NT2/D1 (cell line): ENCODE results near the gene MIA2.
"Not testable (repeated sequence)": the region's sequence is repeated elsewhere in the genome, so short reads cannot be mapped to it uniquely, and the experiment has no call there.

Experiments
- DNase-seq: peaks from one replicate; pipeline ENCODE4 v3.0.0-alpha.2; 2011; ENCODE audit warnings: low read depth, low spot score
- H3K27me3 ChIP-seq: 2 replicates; pipeline ENCODE4 v1.6.0; 2011; ENCODE audit warnings: mild to moderate bottlenecking; ENCODE audit not compliant: insufficient read length, insufficient read depth
- H3K36me3 ChIP-seq: 2 replicates; pipeline ENCODE4 v1.6.1; 2011; ENCODE audit warnings: mild to moderate bottlenecking, low read length, mixed read lengths; ENCODE audit not compliant: insufficient read depth, insufficient read length
- H3K4me1 ChIP-seq: 2 replicates; pipeline ENCODE4 v1.5.1; 2011; ENCODE audit not compliant: insufficient read depth, insufficient read length
- H3K4me3 ChIP-seq: 2 replicates; pipeline ENCODE4 v1.5.1; 2011; ENCODE audit warnings: low read depth; ENCODE audit not compliant: insufficient read length
- H3K9ac ChIP-seq: 2 replicates; pipeline ENCODE4 v1.6.0; 2011; ENCODE audit warnings: low read depth; ENCODE audit not compliant: insufficient read length
- H3K9me3 ChIP-seq: 2 replicates; pipeline ENCODE4 v1.5.1; 2011; ENCODE audit warnings: mild to moderate bottlenecking, low read length; ENCODE audit not compliant: insufficient read depth
- SUZ12 ChIP-seq: IDR thresholded peaks from 2 replicates; pipeline ENCODE4 v1.6.1; 2011; ENCODE audit not compliant: insufficient read length, insufficient read depth; ENCODE audit errors: extremely low read depth
- YY1 ChIP-seq: IDR thresholded peaks from 2 replicates; pipeline ENCODE4 v1.6.1; 2011; ENCODE audit not compliant: insufficient read length, insufficient read depth
- ZNF274 ChIP-seq: IDR thresholded peaks from 2 replicates; pipeline ENCODE4 v1.6.1; 2011; ENCODE audit warnings: mild to moderate bottlenecking, low read depth, low read length

The MIA2 gene, protein sequence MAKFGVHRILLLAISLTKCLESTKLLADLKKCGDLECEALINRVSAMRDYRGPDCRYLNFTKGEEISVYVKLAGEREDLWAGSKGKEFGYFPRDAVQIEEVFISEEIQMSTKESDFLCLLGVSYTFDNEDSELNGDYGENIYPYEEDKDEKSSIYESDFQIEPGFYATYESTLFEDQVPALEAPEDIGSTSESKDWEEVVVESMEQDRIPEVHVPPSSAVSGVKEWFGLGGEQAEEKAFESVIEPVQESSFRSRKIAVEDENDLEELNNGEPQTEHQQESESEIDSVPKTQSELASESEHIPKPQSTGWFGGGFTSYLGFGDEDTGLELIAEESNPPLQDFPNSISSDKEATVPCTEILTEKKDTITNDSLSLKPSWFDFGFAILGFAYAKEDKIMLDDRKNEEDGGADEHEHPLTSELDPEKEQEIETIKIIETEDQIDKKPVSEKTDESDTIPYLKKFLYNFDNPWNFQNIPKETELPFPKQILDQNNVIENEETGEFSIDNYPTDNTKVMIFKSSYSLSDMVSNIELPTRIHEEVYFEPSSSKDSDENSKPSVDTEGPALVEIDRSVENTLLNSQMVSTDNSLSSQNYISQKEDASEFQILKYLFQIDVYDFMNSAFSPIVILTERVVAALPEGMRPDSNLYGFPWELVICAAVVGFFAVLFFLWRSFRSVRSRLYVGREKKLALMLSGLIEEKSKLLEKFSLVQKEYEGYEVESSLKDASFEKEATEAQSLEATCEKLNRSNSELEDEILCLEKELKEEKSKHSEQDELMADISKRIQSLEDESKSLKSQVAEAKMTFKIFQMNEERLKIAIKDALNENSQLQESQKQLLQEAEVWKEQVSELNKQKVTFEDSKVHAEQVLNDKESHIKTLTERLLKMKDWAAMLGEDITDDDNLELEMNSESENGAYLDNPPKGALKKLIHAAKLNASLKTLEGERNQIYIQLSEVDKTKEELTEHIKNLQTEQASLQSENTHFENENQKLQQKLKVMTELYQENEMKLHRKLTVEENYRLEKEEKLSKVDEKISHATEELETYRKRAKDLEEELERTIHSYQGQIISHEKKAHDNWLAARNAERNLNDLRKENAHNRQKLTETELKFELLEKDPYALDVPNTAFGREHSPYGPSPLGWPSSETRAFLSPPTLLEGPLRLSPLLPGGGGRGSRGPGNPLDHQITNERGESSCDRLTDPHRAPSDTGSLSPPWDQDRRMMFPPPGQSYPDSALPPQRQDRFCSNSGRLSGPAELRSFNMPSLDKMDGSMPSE (N-terminal part only)

DNA sequence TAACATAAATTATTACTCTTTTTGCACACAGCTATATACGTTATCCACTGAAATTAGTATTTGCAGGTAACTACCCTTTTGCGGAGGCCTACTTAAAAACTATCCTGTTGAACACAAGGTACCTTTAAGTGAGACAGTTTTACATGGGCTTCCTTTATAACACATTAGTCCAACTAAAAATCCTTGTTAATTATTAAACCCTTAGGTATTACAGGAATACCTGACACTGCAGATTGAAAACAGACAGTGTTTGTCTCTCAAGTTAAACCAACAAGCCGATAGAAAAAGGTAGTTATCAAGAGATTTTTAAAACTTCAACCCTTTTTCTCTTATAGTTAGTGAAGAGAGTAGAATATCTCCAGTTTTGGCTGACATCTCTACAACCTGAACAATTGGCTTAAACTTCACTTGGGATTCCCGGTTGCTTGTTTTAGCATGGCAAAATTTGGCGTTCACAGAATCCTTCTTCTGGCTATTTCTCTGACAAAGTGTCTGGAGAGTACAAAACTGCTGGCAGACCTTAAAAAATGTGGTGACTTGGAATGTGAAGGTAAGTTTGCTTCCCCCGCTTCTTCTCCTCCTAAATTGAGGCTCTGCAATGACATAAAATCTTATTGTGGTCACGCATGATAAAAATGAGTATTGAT lies at the start of gene MIA2:
TSS of gene MIA2 (plus strand) at position 236 of the 647 bp plus-strand sequence. CDS start at position 436, 200 bp downstream.
- H3K4me3 ChIP-seq, result no peak within 1 kb of the TSS
- no peaks in the 10 kb centered on the region for H3K36me3 ChIP-seq
- no peaks in the 10 kb centered on the region for H3K27me3 ChIP-seq
- TF ChIP-seq ZNF274 (no peak), SUZ12 (no peak), YY1 (no peak)
- no peak within 1 kb of the TSS for H3K9ac ChIP-seq
- H3K9me3 ChIP-seq, result no peaks in the 10 kb centered on the region
- no peaks in the 10 kb centered on the region for H3K4me1 ChIP-seq
- DNase-seq, result no peak

DNA sequence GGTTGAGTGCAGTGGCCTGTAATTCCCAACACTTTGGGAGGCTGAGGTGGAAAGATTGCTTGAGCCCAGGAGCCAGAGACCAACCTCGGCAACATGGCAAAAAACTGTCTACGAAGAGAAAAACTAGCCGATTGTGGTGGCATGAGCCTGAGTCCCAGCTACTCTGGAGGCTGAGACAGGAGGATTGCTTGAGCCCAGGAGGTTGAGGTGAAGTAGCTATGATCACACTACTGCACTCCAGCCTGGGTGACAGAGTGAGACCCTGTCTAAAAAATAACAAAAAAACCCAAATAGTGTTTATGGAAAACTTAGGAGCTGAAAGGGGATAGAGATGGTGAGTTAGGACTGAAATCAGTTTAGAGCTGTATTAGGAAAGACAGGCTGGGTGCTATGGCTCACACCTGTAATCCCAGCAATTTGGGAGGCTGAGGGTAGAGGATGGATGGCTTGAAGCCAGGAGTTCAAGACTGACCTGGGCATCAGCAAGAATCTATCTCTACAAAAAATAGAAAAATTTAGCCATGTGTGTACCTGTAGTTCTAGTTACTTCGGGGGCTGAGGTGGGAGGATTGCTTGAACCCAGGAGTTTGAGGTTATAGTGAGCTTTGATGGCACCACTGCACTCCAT lies 49.0 kb upstream of the MIA2 start:
- TF ChIP-seq SUZ12 (no peak), YY1 (no peak), ZNF274 (no peak)

DNA sequence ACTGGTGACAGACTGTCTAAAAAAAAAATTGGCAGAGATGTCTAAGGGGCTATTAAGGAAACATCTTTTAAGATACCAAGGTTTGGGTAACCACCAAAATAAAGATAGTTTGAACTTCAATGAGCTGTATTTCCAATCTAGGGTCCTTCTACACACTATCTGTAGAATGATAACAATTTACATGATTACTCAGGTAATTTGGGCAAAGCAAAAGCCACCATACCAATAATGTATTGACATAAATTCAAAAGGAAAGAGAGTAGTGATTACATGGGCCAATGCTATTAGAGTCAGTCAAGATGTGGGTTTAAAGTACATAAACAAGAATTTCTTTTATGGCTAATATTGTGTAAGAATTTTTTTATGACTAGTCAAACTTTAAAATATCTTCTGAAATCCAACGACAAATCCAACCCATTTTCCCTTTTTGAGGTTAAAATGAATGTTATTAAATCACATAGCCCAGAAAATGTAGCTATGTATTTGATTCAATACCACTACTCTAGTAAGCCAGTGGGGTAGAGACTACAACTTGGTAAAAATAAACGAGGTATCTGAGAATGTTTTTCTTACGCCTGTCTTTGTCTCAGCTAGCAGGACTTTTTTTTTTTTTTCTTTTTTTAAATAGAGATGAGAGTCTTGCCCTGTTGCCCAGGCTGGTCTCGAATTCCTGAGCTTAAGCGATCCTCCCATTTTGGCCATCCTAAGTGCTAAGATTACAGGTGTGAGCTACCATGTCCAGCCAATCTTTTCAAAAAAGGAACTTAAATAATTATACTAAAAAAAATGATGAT lies 48.3 kb upstream of the MIA2 start:
- H3K4me3 ChIP-seq, result no peak overlapping the region
- no peak for DNase-seq
- no peak for TF ChIP-seq YY1
- no peak for TF ChIP-seq ZNF274
- no peak for TF ChIP-seq SUZ12
- H3K9me3 ChIP-seq, result no peaks in the 10 kb centered on the region
- H3K27me3 ChIP-seq, result no peaks in the 10 kb centered on the region
- H3K9ac ChIP-seq, result no peak overlapping the region
- peaks cover 40% of the 10 kb centered on the region for H3K36me3 ChIP-seq
- no peaks in the 10 kb centered on the region for H3K4me1 ChIP-seq

More for the DNA sequence above, 49.0 kb upstream of the MIA2 start:
- Histone ChIP-seq H3K9me3 (no peaks in the 10 kb centered on the region), H3K4me1 (no peaks in the 10 kb centered on the region), H3K4me3 (no peak overlapping the region), H3K27me3 (no peaks in the 10 kb centered on the region), H3K9ac (no peak overlapping the region), H3K36me3 (peaks cover 47% of the 10 kb centered on the region)
- DNase-seq, result no peak

DNA sequence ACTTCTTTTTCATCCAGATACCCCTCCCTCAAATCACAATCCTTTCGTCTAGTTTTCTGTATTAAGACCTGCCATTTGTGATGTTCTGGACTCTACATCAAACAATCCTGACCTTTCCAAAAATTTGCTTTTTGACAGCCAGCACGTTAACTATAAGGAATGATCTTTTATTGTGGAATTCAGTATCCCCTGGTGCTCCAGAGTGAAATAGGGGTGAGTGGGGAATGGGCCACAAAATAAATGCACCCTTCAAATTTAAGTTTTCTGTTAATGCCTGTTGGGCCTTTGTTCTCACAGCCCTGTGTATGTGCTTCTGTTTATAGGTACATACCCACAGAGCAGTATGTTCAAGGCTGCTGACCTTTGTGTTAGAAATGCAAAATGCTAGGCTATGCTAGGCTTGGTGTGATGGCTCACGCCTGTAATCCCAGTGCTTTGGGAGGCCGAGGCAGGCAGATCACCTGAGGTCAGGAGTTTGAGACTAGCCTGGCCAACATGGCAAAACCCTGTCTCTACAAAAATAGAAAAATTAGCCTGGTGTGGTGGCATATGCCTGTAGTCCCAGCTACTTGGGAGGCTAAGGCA lies 46.7 kb upstream of the MIA2 start:
- no peak for DNase-seq
- Histone ChIP-seq H3K4me1 (no peaks in the 10 kb centered on the region), H3K27me3 (no peaks in the 10 kb centered on the region), H3K4me3 (no peak overlapping the region), H3K36me3 (peaks cover 24% of the 10 kb centered on the region), H3K9ac (no peak overlapping the region), H3K9me3 (no peaks in the 10 kb centered on the region)
- TF ChIP-seq YY1, result no peak
- TF ChIP-seq ZNF274, result no peak
- no peak for TF ChIP-seq SUZ12

DNA sequence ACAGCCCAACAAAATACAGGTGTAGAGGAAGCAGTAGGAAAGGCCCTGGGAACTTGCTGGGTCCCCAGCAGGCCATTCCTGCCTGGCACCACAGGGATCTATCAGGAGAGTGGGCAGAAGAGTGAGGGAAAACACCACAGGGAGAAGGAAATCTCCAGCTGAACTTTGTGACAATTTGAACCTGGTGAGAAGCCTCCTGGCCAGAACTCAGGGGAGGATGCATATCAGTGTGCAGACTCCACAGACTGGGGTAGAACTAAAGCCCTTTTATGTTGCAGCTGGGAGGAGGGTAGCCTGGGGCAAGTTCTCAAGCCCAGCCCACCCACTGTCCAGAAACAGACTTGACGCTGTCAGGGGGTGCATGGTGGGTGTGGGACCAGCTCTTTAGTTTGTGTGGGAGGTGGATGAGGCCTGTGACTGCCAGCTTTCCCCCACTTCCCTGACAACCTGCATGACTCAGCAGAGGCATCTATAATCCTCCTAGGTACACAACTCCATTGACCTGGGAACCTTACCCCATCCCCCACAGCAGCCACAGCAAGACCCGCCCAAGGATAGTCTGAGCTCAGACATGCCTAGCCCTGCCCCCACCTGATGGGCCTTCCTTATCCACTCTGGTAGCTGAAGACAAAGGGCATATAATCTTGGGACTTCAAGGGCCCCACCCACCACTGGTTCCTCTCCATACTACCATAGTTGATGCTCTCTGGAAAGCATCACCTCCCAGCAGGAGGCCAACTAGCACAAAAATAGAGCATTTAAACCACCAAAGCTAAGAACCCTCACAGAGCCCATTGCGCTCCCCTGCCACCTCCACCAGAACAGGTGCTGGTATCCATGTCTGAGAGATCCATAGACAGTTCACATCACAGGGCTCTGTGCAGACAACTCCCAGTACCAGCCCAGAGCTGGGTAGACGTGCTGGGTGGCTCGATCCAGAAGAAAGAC lies 29.8 kb upstream of the MIA2 start:
- DNase-seq, result peak; percentile 82
- Histone ChIP-seq H3K9me3 (no peaks in the 10 kb centered on the region), H3K4me1 (no peaks in the 10 kb centered on the region), H3K9ac (peak overlapping the region; percentile 67), H3K4me3 (no peak overlapping the region), H3K36me3 (no peaks in the 10 kb centered on the region), H3K27me3 (no peaks in the 10 kb centered on the region)
- TF ChIP-seq ZNF274 (no peak), YY1 (no peak), SUZ12 (no peak)

DNA sequence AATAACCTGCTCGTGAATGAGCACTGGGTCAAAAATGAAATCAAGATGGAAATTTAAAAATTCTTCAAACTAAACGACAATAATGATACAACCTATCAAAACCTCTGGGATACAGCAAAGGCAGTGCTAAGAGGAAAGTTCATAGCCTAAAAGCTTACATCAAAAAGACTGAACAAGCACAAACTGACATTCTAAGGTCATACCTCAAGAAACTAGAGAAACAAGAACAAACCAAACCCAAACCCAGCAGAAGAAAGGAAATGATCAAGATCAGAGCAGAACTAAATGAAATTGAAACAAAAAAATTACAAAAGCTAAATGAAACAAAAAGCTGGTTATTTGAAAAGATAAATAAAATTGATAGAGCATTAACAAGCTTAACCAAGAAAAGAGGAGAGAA lies 26.3 kb upstream of the MIA2 start:
- H3K9me3 ChIP-seq, H3K4me1 ChIP-seq, H3K27me3 ChIP-seq, H3K36me3 ChIP-seq, DNase-seq, H3K9ac ChIP-seq, H3K4me3 ChIP-seq: not testable (repeated sequence)
